ENCODE measurements around the gene CFAP20.
"Not testable (repeated sequence)": the region's sequence is repeated elsewhere in the genome, so short reads cannot be mapped to it uniquely, and the experiment has no call there.

The CFAP20 gene

GRCh38 chr16:58094791-58095574 lies 34.2 kb downstream of the CFAP20 start:
- FAIRE-seq, result no peak

GRCh38 chr16:58094026-58094425 lies 35.2 kb downstream of the CFAP20 start:
- no peak for FAIRE-seq

GRCh38 chr16:58090396-58090795 lies 38.8 kb downstream of the CFAP20 start:
- not testable (repeated sequence) for FAIRE-seq

GRCh38 chr16:58088091-58088490 lies 41.1 kb downstream of the CFAP20 start:
- FAIRE-seq, result no peak

GRCh38 chr16:58087209-58087913 lies 41.8 kb downstream of the CFAP20 start:
- no peak for FAIRE-seq

- no peak for FAIRE-seq
Observed at GRCh38 chr16:58086381-58087208, 42.6 kb downstream of the CFAP20 start.

- no peak for FAIRE-seq
Observed at GRCh38 chr16:58085584-58086251, 43.5 kb downstream of the CFAP20 start.

GRCh38 chr16:58085171-58085570 lies 44.0 kb downstream of the CFAP20 start:
- no peak for FAIRE-seq

GRCh38 chr16:58084635-58085034 lies 44.5 kb downstream of the CFAP20 start:
- no peak for FAIRE-seq

GRCh38 chr16:58082381-58082780 lies 46.8 kb downstream of the CFAP20 start:
- no peak for FAIRE-seq

- not testable (repeated sequence) for FAIRE-seq
Observed at GRCh38 chr16:58080657-58081056, 48.5 kb downstream of the CFAP20 start.

- FAIRE-seq, result no peak
Observed at GRCh38 chr16:58077796-58078195, 51.4 kb downstream of the CFAP20 start.

- no peak for FAIRE-seq
Observed at GRCh38 chr16:58076514-58076913, 52.7 kb downstream of the CFAP20 start.

- FAIRE-seq, result no peak
Observed at GRCh38 chr16:58074657-58075056, 54.5 kb downstream of the CFAP20 start.

GRCh38 chr16:58073086-58073485 lies 56.1 kb downstream of the CFAP20 start:
- FAIRE-seq, result not testable (repeated sequence)

- not testable (repeated sequence) for FAIRE-seq
Observed at GRCh38 chr16:58072134-58072533, 57.0 kb downstream of the CFAP20 start.

- FAIRE-seq, result no peak
Observed at GRCh38 chr16:58070585-58070984, 58.6 kb downstream of the CFAP20 start.
